DOHH2 (cell line): ENCODE results near the gene MTRFR.

Source experiments
- CTCF ChIP-seq: fragments of 200-600 bp; sonication (generic); IDR thresholded peaks from one replicate; pipeline ENCODE4 v1.5.1; 2014; ENCODE audit warnings: antibody characterized with exemption, mild to moderate bottlenecking, low read depth, low read length; ENCODE audit not compliant: poor library complexity, severe bottlenecking
- EZH2phosphoT487 ChIP-seq: fragments of 200-600 bp; sonication (generic); IDR thresholded peaks from 2 replicates; pipeline ENCODE4 v1.6.1; 2017; ENCODE audit warnings: borderline replicate concordance, mild to moderate bottlenecking, antibody characterized with exemption, low read length, moderate library complexity, mixed read lengths

- TF ChIP-seq CTCF: no peak
- no peak for TF ChIP-seq EZH2phosphoT487
These were observed 10.5 kb downstream of the MTRFR start for GRCh38 chr12:123243671-123244262.
